Cardiac muscle cell (in vitro differentiated cells and primary cell): ENCODE measurements around the gene TMEM238. TPM values are rescaled to one million over a fixed set of nuclear protein-coding genes. Genes with fewer than 3 reads are reported as not detected.
A peak's percentile ranks its signal among the peaks of the same experiment; 100 is the strongest.
"Not testable (repeated sequence)": the region's sequence is repeated elsewhere in the genome, so short reads cannot be mapped to it uniquely, and the experiment has no call there.

ENCODE experiments used
- DNase-seq, 2 donors: peaks; one replicate each; pipeline versions ENCODE4 v3.0.0 to v3.0.0-alpha.2; 2010 to 2017; ENCODE audit warnings: low read depth in 1 of 2, low spot score in 1 of 2
- H3K27ac ChIP-seq: fragments of 200-600 bp; sonication (generic); 2 replicates; pipeline ENCODE4 v1.5.1; 2016
- H3K27me3 ChIP-seq: fragments of 200-600 bp; sonication (generic); 2 replicates; pipeline ENCODE4 v1.6.0; 2016; ENCODE audit warnings: control low read depth
- H3K36me3 ChIP-seq: fragments of 200-600 bp; sonication (generic); 2 replicates; pipeline ENCODE4 v1.5.1; 2016; ENCODE audit warnings: control low read depth
- H3K4me1 ChIP-seq: fragments of 200-600 bp; sonication (generic); 2 replicates; pipeline ENCODE4 v1.8.1; 2017; ENCODE audit warnings: low read depth, mild to moderate bottlenecking, mixed run types
- H3K4me3 ChIP-seq: fragments of 200-600 bp; sonication (generic); 2 replicates; pipeline ENCODE4 v1.5.1; 2016; ENCODE audit warnings: mild to moderate bottlenecking
- H3K9me3 ChIP-seq: fragments of 200-600 bp; sonication (generic); 2 replicates; pipeline ENCODE4 v1.5.1; 2017; ENCODE audit warnings: low read depth, mild to moderate bottlenecking, control low read depth
- CTCF ChIP-seq: IDR thresholded peaks from 2 replicates; pipeline ENCODE4 v1.5.1; 2012; ENCODE audit warnings: low read depth, mild to moderate bottlenecking, low read length
- polyA plus RNA-seq: library from polyadenylated mRNA; unstranded; fragments of >200 nt; fragmentation: Nextera tagmentation; extraction: Ambion mirVana; gene quantifications from 2 replicates; pipeline ENCODE4 v1.2.1, GENCODE V29; 2016
- total RNA-seq: library from RNA; depleted of rRNA; stranded (reverse); fragments of >200 nt; gene quantifications from 2 replicates; pipeline ENCODE4 v1.2.3, GENCODE V29; 2016

Gene TMEM238
- total and polyA plus RNA-seq, 2 experiments from 2014 or later: 0.27 to 1.7 TPM

GRCh38 chr19:55424518-55424917 lies 40.4 kb upstream of the TMEM238 start:
- H3K4me3 ChIP-seq: no peak overlapping the region

GRCh38 chr19:55423225-55424005 lies 39.3 kb upstream of the TMEM238 start:
- no peak for TF ChIP-seq CTCF
- peaks cover 6% of the 10 kb centered on the region for H3K27me3 ChIP-seq
- no peaks in the 10 kb centered on the region for H3K4me1 ChIP-seq
- no peaks in the 10 kb centered on the region for H3K9me3 ChIP-seq
- H3K27ac ChIP-seq: no peak overlapping the region
- H3K4me3 ChIP-seq: no peak overlapping the region
- no peaks in the 10 kb centered on the region for H3K36me3 ChIP-seq
- no peak for DNase-seq

More at GRCh38 chr19:55424518-55424917, 40.4 kb upstream of the TMEM238 start:
- TF ChIP-seq CTCF: no peak
- no peaks in the 10 kb centered on the region for H3K4me1 ChIP-seq
- no peak for DNase-seq
- peaks cover 6% of the 10 kb centered on the region for H3K27me3 ChIP-seq
- H3K36me3 ChIP-seq: no peaks in the 10 kb centered on the region
- no peaks in the 10 kb centered on the region for H3K9me3 ChIP-seq
- no peak overlapping the region for H3K27ac ChIP-seq

GRCh38 chr19:55421281-55421680 lies 37.2 kb upstream of the TMEM238 start:
- not testable (repeated sequence) for H3K36me3 ChIP-seq, H3K4me1 ChIP-seq, H3K4me3 ChIP-seq, H3K27ac ChIP-seq, H3K9me3 ChIP-seq, DNase-seq, H3K27me3 ChIP-seq

- peaks cover 6% of the 10 kb centered on the region for H3K27me3 ChIP-seq
- H3K36me3 ChIP-seq: no peaks in the 10 kb centered on the region
- no peak for TF ChIP-seq CTCF
- no peaks in the 10 kb centered on the region for H3K9me3 ChIP-seq
- no peaks in the 10 kb centered on the region for H3K4me1 ChIP-seq
- H3K4me3 ChIP-seq: no peak overlapping the region
- no peak overlapping the region for H3K27ac ChIP-seq
- DNase-seq: no peak
Measured at GRCh38 chr19:55419624-55420236, 35.6 kb upstream of the TMEM238 start.

- Histone ChIP-seq H3K4me3 (no peak overlapping the region), H3K4me1 (no peaks in the 10 kb centered on the region), H3K9me3 (no peaks in the 10 kb centered on the region), H3K36me3 (no peaks in the 10 kb centered on the region), H3K27me3 (peaks cover 6% of the 10 kb centered on the region), H3K27ac (no peak overlapping the region)
- no peak for TF ChIP-seq CTCF
- no peak for DNase-seq
Measured at GRCh38 chr19:55419103-55419502, 35.0 kb upstream of the TMEM238 start.

- Histone ChIP-seq H3K27ac (no peak overlapping the region), H3K4me1 (no peaks in the 10 kb centered on the region), H3K9me3 (no peaks in the 10 kb centered on the region), H3K36me3 (no peaks in the 10 kb centered on the region), H3K27me3 (peaks cover 6% of the 10 kb centered on the region), H3K4me3 (no peak overlapping the region)
- peak; percentile 85 to 88 for DNase-seq
- peak; percentile 73 for TF ChIP-seq CTCF
Measured at GRCh38 chr19:55418185-55418584, 34.1 kb upstream of the TMEM238 start.
